Transverse colon (tissue), 4 donors: Measurements from ENCODE around the gene FEN1. TPM values are rescaled to one million over a fixed set of nuclear protein-coding genes. Genes with fewer than 3 reads are reported as not detected.
A peak's percentile ranks its signal among the peaks of the same experiment; 100 is the strongest.

ENCODE experiments used
- DNase-seq: peaks from one replicate; pipeline ENCODE4 v3.0.0-alpha.2; 2019
- H3K27ac ChIP-seq, 4 donors: fragments of 200-600 bp; sonication (generic); 2 replicates each; pipeline ENCODE4 v1.5.1; 2016 to 2018; ENCODE audit warnings: inconsistent platforms in 4 of 4
- H3K27me3 ChIP-seq: fragments of 200-600 bp; sonication (generic); 2 replicates; pipeline ENCODE4 v1.5.1; 2017; ENCODE audit warnings: inconsistent platforms
- H3K36me3 ChIP-seq, 4 donors: fragments of 200-600 bp; sonication (generic); 2 replicates each; pipeline ENCODE4 v1.5.1; 2017 to 2019; ENCODE audit warnings: inconsistent platforms in 4 of 4
- H3K4me1 ChIP-seq, 4 donors: fragments of 200-600 bp; sonication (generic); 2 replicates each; pipeline ENCODE4 v1.5.1; 2017 to 2020; ENCODE audit warnings: inconsistent platforms in 4 of 4
- H3K4me3 ChIP-seq, 4 donors: fragments of 200-600 bp; sonication (generic); 1 replicate in 1 of 4; 2 replicates in 3 of 4; pipeline versions ENCODE4 v1.5.1 to v1.6.1; 2017 to 2019; ENCODE audit warnings: inconsistent platforms in 4 of 4
- H3K9me3 ChIP-seq, 2 donors: fragments of 200-600 bp; sonication (generic); 2 replicates each; pipeline ENCODE4 v1.5.1; 2017 to 2019; ENCODE audit warnings: inconsistent platforms in 2 of 2
- EP300 ChIP-seq: sonication (generic); formaldehyde crosslinking; IDR thresholded peaks from one replicate; pipeline ENCODE4 v1.6.1; 2017; ENCODE audit warnings: antibody characterized with exemption, low read depth
- POLR2A ChIP-seq: fragments of 450-650 bp; IDR thresholded peaks from one replicate; pipeline ENCODE4 v1.6.1; 2016; ENCODE audit warnings: antibody characterized with exemption, mild to moderate bottlenecking, moderate library complexity
- POLR2AphosphoS5 ChIP-seq, 3 donors: sonication (generic); formaldehyde crosslinking; IDR thresholded peaks; one replicate each; pipeline ENCODE4 v1.6.1; 2016; ENCODE audit warnings: antibody characterized with exemption in 3 of 3
- WGBS, 2 donors: methylation state at CpG; one replicate each; pipeline ENCODE4 v1.1.5; 2018; ENCODE audit warnings: low coverage in 1 of 2; 5-methylcytosine and 5-hydroxymethylcytosine counted together
- in situ Hi-C, 4 donors: fragments of 200-750 bp; cut with MboI; loops; one replicate each; pipeline versions ENCODE4 v1.15.0 to v1.15.1; 2017; ENCODE audit warnings: low sequenced_read_pairs in 3 of 4, low pct_ligation_motif_present in 1 of 4, low pct_unique_long_range_greater_than_20kb in 1 of 4
- intact Hi-C: fragments of 100-400 bp; cut with DNase I; formaldehyde crosslinking; loops from one replicate; pipeline ENCODE4 v1.15.1; 2023; ENCODE audit warnings: low total_unique reads
- total RNA-seq, 4 donors: library from RNA; depleted of rRNA; stranded (reverse); fragments of >200 nt; gene quantifications; one replicate each; pipeline ENCODE4 v1.1.0, GENCODE V29; 2016
- TF ChIP-seq, protein P1 (sequence below), 5 experiments: fragments of 200-600 bp in 3 of 5; fragments of 450-650 bp in 2 of 5; sonication (generic) in 3 of 5; IDR thresholded peaks; 1 replicate in 2 of 5; 2 replicates in 3 of 5; pipeline ENCODE4 v1.5.1; 2016 to 2017; ENCODE audit warnings: antibody characterized with exemption in 5 of 5, inconsistent platforms in 3 of 5, mild to moderate bottlenecking in 2 of 5, moderate library complexity in 1 of 5

The FEN1 gene
- total RNA-seq, 4 donors from 2014 or later, result 1.00 to 9.4 (median 4.5) TPM

DNA sequence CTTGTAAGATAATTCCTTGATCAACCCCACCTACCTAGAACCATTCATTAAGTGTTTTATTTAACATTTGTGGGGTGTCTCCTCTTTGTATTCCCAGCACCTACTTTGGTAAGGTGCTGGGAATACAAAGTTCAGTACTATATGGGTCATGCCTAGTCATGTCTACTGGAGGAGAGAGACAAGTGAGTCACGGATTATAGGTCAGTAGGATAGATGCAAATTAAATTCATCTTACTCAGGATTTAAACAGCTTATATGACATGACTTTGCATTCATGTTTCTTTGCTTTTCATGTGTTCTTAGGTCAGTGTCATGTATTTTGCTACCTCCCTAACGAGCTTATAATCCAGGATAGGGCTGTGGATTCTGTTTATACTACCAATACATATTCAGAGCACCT is 27.5 kb downstream of the FEN1 start:
- Histone ChIP-seq H3K36me3 (no peaks in the 10 kb centered on the region), H3K27me3 (peaks cover 28% of the 10 kb centered on the region), H3K4me1 (peaks cover 0 to 22% (median 17%) of the 10 kb centered on the region in 4 donors), H3K4me3 (no peak overlapping the region), H3K9me3 (no peaks in the 10 kb centered on the region), H3K27ac (no peak overlapping the region)
- in situ Hi-C loops (no loop called here), intact Hi-C loops (no loop called here)
- 34 to 45% methylated on average over 2 of the region's 2 CpGs for WGBS, 2 donors
- no peak for TF ChIP-seq EP300
- no peak for TF ChIP-seq POLR2AphosphoS5 (IDR thresholded peaks at IDR 0.05)
- TF ChIP-seq, protein P1, sequence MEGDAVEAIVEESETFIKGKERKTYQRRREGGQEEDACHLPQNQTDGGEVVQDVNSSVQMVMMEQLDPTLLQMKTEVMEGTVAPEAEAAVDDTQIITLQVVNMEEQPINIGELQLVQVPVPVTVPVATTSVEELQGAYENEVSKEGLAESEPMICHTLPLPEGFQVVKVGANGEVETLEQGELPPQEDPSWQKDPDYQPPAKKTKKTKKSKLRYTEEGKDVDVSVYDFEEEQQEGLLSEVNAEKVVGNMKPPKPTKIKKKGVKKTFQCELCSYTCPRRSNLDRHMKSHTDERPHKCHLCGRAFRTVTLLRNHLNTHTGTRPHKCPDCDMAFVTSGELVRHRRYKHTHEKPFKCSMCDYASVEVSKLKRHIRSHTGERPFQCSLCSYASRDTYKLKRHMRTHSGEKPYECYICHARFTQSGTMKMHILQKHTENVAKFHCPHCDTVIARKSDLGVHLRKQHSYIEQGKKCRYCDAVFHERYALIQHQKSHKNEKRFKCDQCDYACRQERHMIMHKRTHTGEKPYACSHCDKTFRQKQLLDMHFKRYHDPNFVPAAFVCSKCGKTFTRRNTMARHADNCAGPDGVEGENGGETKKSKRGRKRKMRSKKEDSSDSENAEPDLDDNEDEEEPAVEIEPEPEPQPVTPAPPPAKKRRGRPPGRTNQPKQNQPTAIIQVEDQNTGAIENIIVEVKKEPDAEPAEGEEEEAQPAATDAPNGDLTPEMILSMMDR (IDR thresholded peaks at IDR 0.05), result no peak
- TF ChIP-seq POLR2A, result no peak
- DNase-seq, result no peak

DNA sequence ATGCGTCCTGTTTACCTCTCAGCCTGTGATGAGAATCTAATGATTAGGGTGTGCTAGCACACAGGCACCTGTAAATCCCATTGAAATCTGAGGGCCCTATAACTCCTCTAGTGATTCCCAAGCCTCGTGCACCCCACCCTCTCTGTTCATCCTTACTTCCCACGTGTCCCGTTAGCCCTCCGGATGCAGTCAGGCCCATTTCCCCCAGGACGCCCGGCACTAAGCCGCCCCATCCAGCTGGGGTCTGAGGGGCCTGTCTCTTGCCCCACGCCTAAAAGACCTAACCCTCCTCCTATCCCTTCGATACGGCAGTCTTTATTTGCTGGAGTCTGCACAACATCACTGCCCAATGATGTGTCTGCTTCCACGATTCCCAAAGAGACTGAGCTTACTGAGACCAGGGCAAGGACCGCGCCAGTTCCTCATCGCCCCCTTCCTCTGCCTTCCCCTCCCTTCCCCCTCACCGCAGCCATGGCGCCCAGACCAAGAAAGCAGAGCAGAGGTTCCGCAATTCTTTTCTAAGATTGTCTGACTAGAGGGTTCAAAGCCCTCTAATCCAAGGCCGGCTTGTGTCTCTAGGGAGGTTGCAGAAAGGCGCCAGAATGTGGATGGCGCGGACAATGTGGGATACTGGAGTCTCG is 34.3 kb downstream of the FEN1 start:
- H3K4me1 ChIP-seq, result peaks cover 3 to 42% (median 21%) of the 10 kb centered on the region in 4 donors
- peaks cover 33% of the 10 kb centered on the region for H3K27me3 ChIP-seq
- peak overlapping the region; percentile 30 to 48 (median 38) for H3K4me3 ChIP-seq
- no peaks in the 10 kb centered on the region for H3K9me3 ChIP-seq
- peak overlapping the region; percentile 72 to 82 (median 75) for H3K27ac ChIP-seq
- TF ChIP-seq POLR2AphosphoS5 (IDR thresholded peaks at IDR 0.05) (no peak), EP300 (no peak), POLR2A (no peak)
- TF ChIP-seq, protein P1 (IDR thresholded peaks at IDR 0.05), result no peak
- DNase-seq, result no peak
- H3K36me3 ChIP-seq, result no peaks in the 10 kb centered on the region
- intact Hi-C loops, result no loop called here
- in situ Hi-C loops, result no loop called here
- WGBS, 2 donors, result 16 to 38% methylated on average over 6 to 23 of the region's 23 CpGs

- no peak for TF ChIP-seq EP300
- TF ChIP-seq, protein P1 (IDR thresholded peaks at IDR 0.05), result no peak
- peak in 2 of 3 donors; percentile 29 to 53 for TF ChIP-seq POLR2AphosphoS5 (IDR thresholded peaks at IDR 0.05)
- TF ChIP-seq POLR2A, result peak; percentile 35
- Histone ChIP-seq H3K27me3 (peaks cover 33% of the 10 kb centered on the region), H3K27ac (peak within 1 kb of the TSS; percentile 72 to 82 (median 75)), H3K36me3 (no peaks in the 10 kb centered on the region), H3K4me1 (peaks cover 3 to 42% (median 21%) of the 10 kb centered on the region in 4 donors), H3K4me3 (peak within 1 kb of the TSS; percentile 30 to 48 (median 38)), H3K9me3 (no peaks in the 10 kb centered on the region)
- intact Hi-C loops (no loop called here), in situ Hi-C loops (no loop called here)
- 2 to 5% methylated on average over 13 to 59 of the region's 83 CpGs for WGBS, 2 donors
- DNase-seq, result peak; percentile 63
Measured at GRCh38 chr11:61827571-61828378, 35.1 kb downstream of the FEN1 start, which contains the start of gene FADS2. Gene FADS2 (plus strand): TSS chr11:61828300. CDS start chr11:61828391, 91 bp downstream.

DNA sequence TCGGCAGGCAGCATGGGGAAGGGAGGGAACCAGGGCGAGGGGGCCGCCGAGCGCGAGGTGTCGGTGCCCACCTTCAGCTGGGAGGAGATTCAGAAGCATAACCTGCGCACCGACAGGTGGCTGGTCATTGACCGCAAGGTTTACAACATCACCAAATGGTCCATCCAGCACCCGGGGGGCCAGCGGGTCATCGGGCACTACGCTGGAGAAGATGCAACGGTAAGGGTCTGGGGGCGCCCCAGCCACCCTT is 35.6 kb downstream of the FEN1 start:
- H3K4me3 ChIP-seq, result peak overlapping the region; percentile 30 to 48 (median 38)
- H3K27me3 ChIP-seq, result peaks cover 33% of the 10 kb centered on the region
- H3K36me3 ChIP-seq, result no peaks in the 10 kb centered on the region
- peak overlapping the region; percentile 72 to 82 (median 75) for H3K27ac ChIP-seq
- in situ Hi-C loops (no loop called here), intact Hi-C loops (no loop called here)
- no peak for TF ChIP-seq POLR2AphosphoS5 (IDR thresholded peaks at IDR 0.05)
- TF ChIP-seq POLR2A, result no peak
- TF ChIP-seq, protein P1 (IDR thresholded peaks at IDR 0.05), result no peak
- TF ChIP-seq EP300, result no peak
- H3K4me1 ChIP-seq, result peaks cover 3 to 42% (median 21%) of the 10 kb centered on the region in 4 donors
- DNase-seq, result no peak
- WGBS, 2 donors, result 2% methylated on average over 16 of the region's 16 CpGs; no CpG with 5 or more reads in 1 of the 2 donors
- no peaks in the 10 kb centered on the region for H3K9me3 ChIP-seq
